ENCODE data around the gene SMIM27.
"Not testable (repeated sequence)": the region's sequence is repeated elsewhere in the genome, so short reads cannot be mapped to it uniquely, and the experiment has no call there.

Gene SMIM27

GRCh38 chr9:32545884-32546283 lies 6.2 kb upstream of the SMIM27 start:
- TF ChIP-seq CTCF (IDR thresholded peaks at IDR 0.05; ENCODE audit: borderline replicate concordance, insufficient read depth, low read depth, low read length) = no peak
- H3K4me3 ChIP-seq (ENCODE audit: low read depth, low read length) = no peak overlapping the region

- H3K4me3 ChIP-seq (ENCODE audit: low read depth, low read length) = not testable (repeated sequence)
Observed at GRCh38 chr9:32548213-32548612, 3.9 kb upstream of the SMIM27 start.

DNA sequence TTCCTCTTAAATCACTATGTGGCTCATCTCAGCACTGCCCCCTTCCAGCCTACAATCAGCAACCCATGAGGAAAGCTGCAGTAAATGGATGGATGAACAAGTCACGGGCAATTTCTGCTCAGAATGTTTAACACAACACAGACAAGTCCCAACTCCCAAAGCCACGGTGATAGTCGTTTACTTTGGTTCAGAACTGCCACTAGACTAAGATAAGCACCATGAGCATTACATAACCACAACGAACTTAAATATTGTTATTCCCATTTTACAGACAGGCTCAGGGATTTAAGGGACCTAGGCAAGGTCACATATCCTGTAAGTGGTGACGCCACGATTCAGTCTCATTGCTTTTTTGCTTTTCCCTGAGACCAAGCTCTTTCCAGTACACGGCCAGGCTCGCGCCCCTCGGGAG lies 2.0 kb upstream of the SMIM27 start:
- TF ChIP-seq CTCF (IDR thresholded peaks at IDR 0.05; ENCODE audit: borderline replicate concordance, insufficient read depth, low read depth, low read length) = no peak
- H3K4me3 ChIP-seq (ENCODE audit: low read depth, low read length) = peak overlapping the region; percentile 90

DNA sequence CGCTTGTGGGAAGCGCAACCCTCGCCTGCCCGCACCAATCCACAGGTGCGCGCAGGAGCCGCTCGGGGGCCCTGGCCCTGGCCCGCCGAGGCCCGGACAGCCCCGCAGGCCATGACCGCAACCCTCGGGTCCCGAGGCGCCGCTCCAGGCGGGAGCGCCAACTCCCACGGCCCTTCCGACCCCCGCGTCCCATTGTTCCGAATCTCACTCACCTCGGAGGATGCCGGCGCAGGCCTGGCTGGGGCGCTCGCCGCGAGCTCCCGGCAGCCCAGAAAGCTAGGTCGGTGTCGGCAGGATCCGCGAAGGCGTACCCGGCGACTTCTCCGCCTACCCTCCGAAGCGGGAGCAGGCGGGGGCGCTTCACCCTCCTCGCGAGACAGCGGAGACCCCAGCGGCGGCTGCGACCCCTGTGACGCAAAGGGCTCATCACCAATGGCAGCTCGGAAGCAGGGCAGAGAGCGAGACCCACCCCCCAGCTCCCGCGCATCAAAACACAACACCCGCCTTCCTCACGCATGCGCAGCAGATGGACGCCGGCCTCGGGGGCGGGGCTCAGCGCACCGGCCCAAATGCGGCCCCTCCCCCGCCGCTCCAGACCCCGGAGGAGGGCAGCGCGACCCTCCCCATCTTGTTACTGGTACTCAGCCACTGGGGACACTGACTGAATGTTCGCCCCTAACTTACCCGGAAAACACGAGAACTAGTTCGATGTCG lies 1.4 kb upstream of the SMIM27 start:
- H3K4me3 ChIP-seq (ENCODE audit: low read depth, low read length) = peak overlapping the region; percentile 90
- no peak for TF ChIP-seq CTCF (IDR thresholded peaks at IDR 0.05; ENCODE audit: borderline replicate concordance, insufficient read depth, low read depth, low read length)

- no peak for TF ChIP-seq CTCF (IDR thresholded peaks at IDR 0.05; ENCODE audit: borderline replicate concordance, insufficient read depth, low read depth, low read length)
- peak overlapping the region; percentile 90 for H3K4me3 ChIP-seq (ENCODE audit: low read depth, low read length)
Observed at GRCh38 chr9:32551276-32552051, 663 bp upstream of the SMIM27 start.

GRCh38 chr9:32554107-32554506 lies 2.0 kb downstream of the SMIM27 start:
- H3K4me3 ChIP-seq (ENCODE audit: low read depth, low read length) = no peak overlapping the region
- no peak for TF ChIP-seq CTCF (IDR thresholded peaks at IDR 0.05; ENCODE audit: borderline replicate concordance, insufficient read depth, low read depth, low read length)

DNA sequence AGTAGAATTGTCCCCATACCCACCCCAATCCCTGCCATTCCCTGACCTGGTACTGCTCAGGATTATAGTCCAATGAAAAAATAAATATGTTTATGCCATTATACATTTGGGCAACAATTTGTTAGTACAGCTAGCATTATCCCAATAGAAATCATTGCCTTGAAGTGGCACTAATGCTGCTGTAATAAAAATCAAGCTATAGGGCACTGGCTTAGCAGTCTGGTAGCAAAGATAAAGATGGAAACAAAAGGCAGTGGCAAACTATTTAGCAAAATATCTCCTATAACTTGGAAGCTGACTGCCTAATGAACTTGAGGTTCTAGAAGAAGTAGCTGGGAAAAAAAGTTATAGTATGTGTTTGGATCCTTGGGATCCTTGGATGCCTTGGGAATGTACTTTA lies 2.5 kb downstream of the SMIM27 start:
- no peak for TF ChIP-seq CTCF (IDR thresholded peaks at IDR 0.05; ENCODE audit: borderline replicate concordance, insufficient read depth, low read depth, low read length)
- H3K4me3 ChIP-seq (ENCODE audit: low read depth, low read length) = no peak overlapping the region
